ENCODE results near the gene HCK.

DNA sequence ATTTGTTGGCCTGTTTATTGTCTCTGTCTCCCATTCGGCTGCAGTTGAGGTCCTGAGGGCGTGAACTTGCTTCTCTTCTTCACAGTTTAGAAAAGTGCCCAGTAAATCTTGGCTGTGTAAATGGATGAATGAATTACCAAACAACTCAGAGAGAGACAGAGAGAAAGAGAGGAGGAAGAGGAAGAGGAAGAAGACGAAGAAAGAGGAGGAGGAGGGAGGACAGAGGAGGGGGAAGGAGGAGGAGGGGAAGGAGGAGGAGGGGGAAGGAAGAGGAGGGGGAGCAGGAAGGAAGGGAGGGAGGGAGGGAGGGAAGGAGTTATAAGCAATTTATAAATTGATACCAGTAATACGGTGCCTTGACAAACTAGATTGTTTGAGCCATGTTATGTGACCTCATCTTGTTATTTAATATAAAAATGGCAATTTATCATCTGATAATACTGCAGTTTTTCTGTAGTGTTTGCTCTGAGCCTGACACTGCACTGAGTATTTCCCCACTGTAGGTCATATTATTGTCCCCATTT, 18.7 kb downstream of the HCK start:
- TF ChIP-seq, protein P1, sequence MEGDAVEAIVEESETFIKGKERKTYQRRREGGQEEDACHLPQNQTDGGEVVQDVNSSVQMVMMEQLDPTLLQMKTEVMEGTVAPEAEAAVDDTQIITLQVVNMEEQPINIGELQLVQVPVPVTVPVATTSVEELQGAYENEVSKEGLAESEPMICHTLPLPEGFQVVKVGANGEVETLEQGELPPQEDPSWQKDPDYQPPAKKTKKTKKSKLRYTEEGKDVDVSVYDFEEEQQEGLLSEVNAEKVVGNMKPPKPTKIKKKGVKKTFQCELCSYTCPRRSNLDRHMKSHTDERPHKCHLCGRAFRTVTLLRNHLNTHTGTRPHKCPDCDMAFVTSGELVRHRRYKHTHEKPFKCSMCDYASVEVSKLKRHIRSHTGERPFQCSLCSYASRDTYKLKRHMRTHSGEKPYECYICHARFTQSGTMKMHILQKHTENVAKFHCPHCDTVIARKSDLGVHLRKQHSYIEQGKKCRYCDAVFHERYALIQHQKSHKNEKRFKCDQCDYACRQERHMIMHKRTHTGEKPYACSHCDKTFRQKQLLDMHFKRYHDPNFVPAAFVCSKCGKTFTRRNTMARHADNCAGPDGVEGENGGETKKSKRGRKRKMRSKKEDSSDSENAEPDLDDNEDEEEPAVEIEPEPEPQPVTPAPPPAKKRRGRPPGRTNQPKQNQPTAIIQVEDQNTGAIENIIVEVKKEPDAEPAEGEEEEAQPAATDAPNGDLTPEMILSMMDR (IDR thresholded peaks at IDR 0.05; ENCODE audit: insufficient read depth, low read depth, low read length), result no peak
- TF ChIP-seq EZH2 (IDR thresholded peaks at IDR 0.05; ENCODE audit: insufficient read depth, low read length), result no peak
